Activated CD4-positive, alpha-beta T cell treated with anti-CD3 and anti-CD28 coated beads, Interleukin-2, amount 10 ng/mL, durations not matched to agents 7 days and 5 days (primary cell): ENCODE data around the gene PLEKHA7. TPM values are rescaled to one million over a fixed set of nuclear protein-coding genes. Genes with fewer than 3 reads are reported as not detected.

ENCODE experiments used
- CTCF ChIA-PET: fragments of 350-600 bp; sonication (Branson Sonifier 250); formaldehyde crosslinking; loops from one replicate; lab custom pipeline; 2021; ENCODE audit warnings: antibody characterized with exemption; lab: Charles Lee
- POLR2A ChIA-PET: fragments of 350-600 bp; sonication (Branson Sonifier 250); formaldehyde crosslinking; loops from one replicate; lab custom pipeline; 2021; ENCODE audit warnings: antibody characterized with exemption; lab: Charles Lee
- DNase-seq: peaks from one replicate; pipeline ENCODE4 v3.0.0-alpha.2; 2020
- H3K27ac Mint-ChIP-seq: one replicate; pipeline ENCODE4 v1.8.0; 2021; ENCODE audit warnings: mild to moderate bottlenecking, moderate library complexity, mixed read lengths
- H3K27me3 Mint-ChIP-seq: one replicate; pipeline ENCODE4 v1.8.0; 2021; ENCODE audit warnings: mixed read lengths
- H3K36me3 Mint-ChIP-seq: one replicate; pipeline ENCODE4 v1.8.0; 2021; ENCODE audit warnings: low read depth, mixed read lengths
- H3K4me1 Mint-ChIP-seq: one replicate; pipeline ENCODE4 v1.8.0; 2021; ENCODE audit warnings: mixed read lengths
- H3K4me3 Mint-ChIP-seq: one replicate; pipeline ENCODE4 v1.8.0; 2021; ENCODE audit warnings: mild to moderate bottlenecking, moderate library complexity, mixed read lengths
- H3K9me3 Mint-ChIP-seq: one replicate; pipeline ENCODE4 v1.8.0; 2021; ENCODE audit warnings: mixed read lengths
- total RNA-seq, 2 experiments: library from RNA; stranded (reverse); gene quantifications; one replicate each; pipeline ENCODE4 v1.2.3, GENCODE V29; 2021

The PLEKHA7 gene
- total RNA-seq, 2 experiments from 2014 or later = 3.4 to 3.5 TPM

GRCh38 chr11:16844268-16844771 is 169.9 kb downstream of the PLEKHA7 start:
- Mint-ChIP-seq H3K9me3 (no peaks in the 10 kb centered on the region), H3K36me3 (no peaks in the 10 kb centered on the region), H3K4me3 (no peak overlapping the region), H3K27me3 (no peaks in the 10 kb centered on the region), H3K4me1 (no peaks in the 10 kb centered on the region), H3K27ac (no peak overlapping the region)
- CTCF ChIA-PET = interaction anchor here (1.1 kb wide), 1 partner anchor 13 kb away, joined by 3 read pairs; no protein-coding TSS in a partner anchor
- no peak for DNase-seq
- POLR2A ChIA-PET = no interaction called here

DNA sequence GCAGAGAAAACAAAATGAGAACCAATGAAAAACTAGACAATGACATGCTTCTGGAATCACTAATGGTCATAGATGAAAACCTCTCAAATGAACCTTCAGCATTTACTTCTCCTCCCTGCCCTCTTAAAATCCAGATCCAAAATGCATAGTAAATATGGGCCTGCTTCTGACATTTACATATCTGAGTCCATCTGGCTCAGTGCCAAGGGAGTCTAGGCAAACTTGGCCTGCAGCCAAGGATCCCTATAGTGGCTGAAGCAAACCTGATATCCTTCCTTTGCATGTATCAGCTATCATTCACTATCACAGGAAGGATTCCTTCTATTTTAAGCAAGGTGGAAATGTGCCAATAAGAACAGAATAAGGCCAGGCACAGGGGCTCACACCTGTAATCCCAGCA is 170.9 kb downstream of the PLEKHA7 start:
- H3K4me3 Mint-ChIP-seq = no peak overlapping the region
- H3K9me3 Mint-ChIP-seq = no peaks in the 10 kb centered on the region
- no peaks in the 10 kb centered on the region for H3K4me1 Mint-ChIP-seq
- POLR2A ChIA-PET = no interaction called here
- no peak for DNase-seq
- H3K27ac Mint-ChIP-seq = no peak overlapping the region
- CTCF ChIA-PET = interaction anchor here (0.8 to 1.1 kb wide), 2 partner anchors 14 kb away, joined by 3 to 4 read pairs; no protein-coding TSS in a partner anchor
- no peaks in the 10 kb centered on the region for H3K36me3 Mint-ChIP-seq
- H3K27me3 Mint-ChIP-seq = no peaks in the 10 kb centered on the region

DNA sequence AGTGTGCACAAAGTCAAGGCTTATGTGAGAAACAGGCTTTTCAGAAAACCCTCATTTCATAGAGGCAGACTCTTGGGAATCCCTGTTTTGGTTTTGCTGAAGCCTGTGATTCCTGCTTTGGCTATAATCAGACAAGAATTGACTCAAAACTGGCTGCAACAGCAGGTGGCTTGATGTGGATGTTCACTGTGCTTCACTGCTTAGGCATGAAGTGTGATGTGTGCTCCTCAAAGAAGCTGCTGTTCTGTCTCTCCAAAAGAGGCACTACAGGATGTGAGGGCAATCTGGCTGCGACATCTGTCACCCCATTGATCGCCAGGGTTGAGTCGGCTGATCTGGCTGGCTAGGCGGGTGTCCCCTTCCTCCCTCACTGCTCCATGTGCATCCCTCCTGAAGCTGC is 172.2 kb downstream of the PLEKHA7 start:
- ChIA-PET CTCF (no interaction called here), POLR2A (no interaction called here)
- Mint-ChIP-seq H3K36me3 (no peaks in the 10 kb centered on the region), H3K9me3 (no peaks in the 10 kb centered on the region), H3K27ac (no peak overlapping the region), H3K4me1 (no peaks in the 10 kb centered on the region), H3K4me3 (no peak overlapping the region), H3K27me3 (no peaks in the 10 kb centered on the region)
- no peak for DNase-seq

DNA sequence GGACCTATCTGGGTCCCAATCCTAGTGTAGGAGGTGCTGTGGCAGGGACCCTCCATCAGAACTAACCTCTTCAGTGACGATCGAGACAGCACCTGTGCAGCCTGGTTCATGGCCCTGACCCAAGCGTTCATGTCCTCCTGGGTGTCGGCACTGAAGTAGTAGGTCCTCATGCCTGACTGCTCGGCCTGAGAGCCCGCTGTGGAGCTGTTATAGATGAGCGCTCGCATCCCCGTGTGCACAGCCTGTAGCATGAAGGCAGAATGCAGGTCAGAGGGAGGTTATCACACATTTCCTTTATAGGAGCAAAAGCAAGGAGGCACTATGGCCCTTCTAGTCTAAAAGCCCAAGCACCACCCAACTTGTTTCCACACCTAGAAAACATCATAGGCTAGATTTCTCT is 172.7 kb downstream of the PLEKHA7 start:
- DNase-seq = no peak
- no peak overlapping the region for H3K27ac Mint-ChIP-seq
- POLR2A ChIA-PET = no interaction called here
- H3K4me3 Mint-ChIP-seq = no peak overlapping the region
- no peaks in the 10 kb centered on the region for H3K27me3 Mint-ChIP-seq
- H3K4me1 Mint-ChIP-seq = no peaks in the 10 kb centered on the region
- H3K9me3 Mint-ChIP-seq = no peaks in the 10 kb centered on the region
- CTCF ChIA-PET = no interaction called here
- H3K36me3 Mint-ChIP-seq = no peaks in the 10 kb centered on the region

- no peak for DNase-seq
- no peaks in the 10 kb centered on the region for H3K4me1 Mint-ChIP-seq
- no peaks in the 10 kb centered on the region for H3K9me3 Mint-ChIP-seq
- H3K4me3 Mint-ChIP-seq = no peak overlapping the region
- H3K36me3 Mint-ChIP-seq = no peaks in the 10 kb centered on the region
- no peaks in the 10 kb centered on the region for H3K27me3 Mint-ChIP-seq
- no peak overlapping the region for H3K27ac Mint-ChIP-seq
- ChIA-PET POLR2A (no interaction called here), CTCF (no interaction called here)
These were observed 173.3 kb downstream of the PLEKHA7 start for GRCh38 chr11:16840951-16841350.

GRCh38 chr11:16839821-16840220 is 174.4 kb downstream of the PLEKHA7 start:
- CTCF ChIA-PET = no interaction called here
- Mint-ChIP-seq H3K9me3 (no peaks in the 10 kb centered on the region), H3K27ac (no peak overlapping the region), H3K27me3 (no peaks in the 10 kb centered on the region), H3K36me3 (no peaks in the 10 kb centered on the region), H3K4me3 (no peak overlapping the region), H3K4me1 (no peaks in the 10 kb centered on the region)
- POLR2A ChIA-PET = no interaction called here
- no peak for DNase-seq

DNA sequence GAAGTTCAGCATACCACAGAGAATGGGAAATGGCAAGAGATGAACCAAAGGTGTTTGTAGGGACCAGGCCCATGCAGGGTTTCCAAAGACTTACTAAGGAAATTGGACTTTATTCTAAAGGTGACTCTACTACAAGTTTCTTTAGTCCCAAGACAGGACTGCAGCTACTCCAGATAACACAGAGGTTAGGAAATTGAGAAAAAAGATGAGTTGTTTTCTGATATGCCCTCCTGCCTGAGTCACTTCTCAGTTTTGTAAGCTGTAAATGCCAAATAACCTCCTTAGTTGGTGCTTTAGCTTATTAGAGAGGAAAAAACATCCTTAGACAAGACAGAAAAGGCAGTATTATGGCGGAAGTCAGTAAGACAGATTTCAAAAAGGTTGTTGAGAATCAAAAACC is 179.8 kb downstream of the PLEKHA7 start:
- no peaks in the 10 kb centered on the region for H3K36me3 Mint-ChIP-seq
- no peak for DNase-seq
- no peaks in the 10 kb centered on the region for H3K4me1 Mint-ChIP-seq
- no peak overlapping the region for H3K4me3 Mint-ChIP-seq
- CTCF ChIA-PET = no interaction called here
- no peaks in the 10 kb centered on the region for H3K9me3 Mint-ChIP-seq
- no peak overlapping the region for H3K27ac Mint-ChIP-seq
- no peaks in the 10 kb centered on the region for H3K27me3 Mint-ChIP-seq
- POLR2A ChIA-PET = no interaction called here

DNA sequence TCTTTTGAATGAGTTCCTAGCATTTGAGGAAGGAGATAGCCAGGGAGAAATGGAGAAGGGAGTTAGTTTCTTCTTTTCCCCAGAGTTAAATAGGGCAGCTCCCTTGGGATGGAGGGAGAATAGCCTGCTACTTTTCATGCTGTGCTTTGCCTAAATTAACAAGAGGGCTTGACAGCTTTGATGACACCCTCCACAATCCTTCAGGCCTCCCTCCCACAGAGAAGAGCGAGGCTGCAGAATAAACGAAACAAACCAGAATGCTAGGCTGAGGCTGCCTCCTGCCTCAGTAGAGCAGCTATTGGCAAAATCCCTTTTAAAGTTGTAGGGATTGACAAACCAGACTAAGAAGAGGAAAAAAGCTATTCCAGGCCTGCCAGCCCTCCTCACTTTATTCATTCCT is 181.2 kb downstream of the PLEKHA7 start:
- Mint-ChIP-seq H3K4me1 (no peaks in the 10 kb centered on the region), H3K4me3 (no peak overlapping the region), H3K36me3 (no peaks in the 10 kb centered on the region), H3K27ac (no peak overlapping the region), H3K27me3 (no peaks in the 10 kb centered on the region), H3K9me3 (no peaks in the 10 kb centered on the region)
- POLR2A ChIA-PET = no interaction called here
- CTCF ChIA-PET = interaction anchor here (1.4 kb wide), 1 partner anchor 13 kb away, joined by 6 read pairs; no protein-coding TSS in a partner anchor
- no peak for DNase-seq

DNA sequence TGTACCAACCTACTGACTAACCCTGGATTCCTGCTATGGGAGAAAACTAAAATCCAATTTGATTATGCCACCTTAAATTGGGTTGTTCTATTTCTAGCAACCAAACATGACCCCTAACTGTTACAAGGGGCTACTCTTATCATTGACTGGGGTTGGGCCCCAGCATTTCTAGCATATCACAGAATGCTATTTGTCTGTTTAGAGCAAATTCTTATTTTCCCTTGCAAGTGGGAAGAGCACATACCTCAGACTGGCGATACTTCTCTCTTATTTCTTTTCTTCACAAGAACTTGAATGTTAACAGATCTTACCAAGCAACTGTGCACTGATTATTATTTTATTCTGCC is 182.0 kb downstream of the PLEKHA7 start:
- no peaks in the 10 kb centered on the region for H3K4me1 Mint-ChIP-seq
- H3K4me3 Mint-ChIP-seq = no peak overlapping the region
- H3K27me3 Mint-ChIP-seq = no peaks in the 10 kb centered on the region
- H3K9me3 Mint-ChIP-seq = no peaks in the 10 kb centered on the region
- H3K36me3 Mint-ChIP-seq = no peaks in the 10 kb centered on the region
- ChIA-PET CTCF (no interaction called here), POLR2A (no interaction called here)
- H3K27ac Mint-ChIP-seq = no peak overlapping the region
- no peak for DNase-seq

- Mint-ChIP-seq H3K36me3 (no peaks in the 10 kb centered on the region), H3K9me3 (no peaks in the 10 kb centered on the region), H3K27me3 (no peaks in the 10 kb centered on the region), H3K27ac (no peak overlapping the region), H3K4me3 (no peak overlapping the region), H3K4me1 (no peaks in the 10 kb centered on the region)
- DNase-seq = no peak
- POLR2A ChIA-PET = no interaction called here
- CTCF ChIA-PET = no interaction called here
These were observed 182.7 kb downstream of the PLEKHA7 start for GRCh38 chr11:16831316-16832192.

GRCh38 chr11:16827139-16827538 is 187.1 kb downstream of the PLEKHA7 start:
- Mint-ChIP-seq H3K4me1 (no peaks in the 10 kb centered on the region), H3K9me3 (no peaks in the 10 kb centered on the region), H3K27ac (no peak overlapping the region)

DNA sequence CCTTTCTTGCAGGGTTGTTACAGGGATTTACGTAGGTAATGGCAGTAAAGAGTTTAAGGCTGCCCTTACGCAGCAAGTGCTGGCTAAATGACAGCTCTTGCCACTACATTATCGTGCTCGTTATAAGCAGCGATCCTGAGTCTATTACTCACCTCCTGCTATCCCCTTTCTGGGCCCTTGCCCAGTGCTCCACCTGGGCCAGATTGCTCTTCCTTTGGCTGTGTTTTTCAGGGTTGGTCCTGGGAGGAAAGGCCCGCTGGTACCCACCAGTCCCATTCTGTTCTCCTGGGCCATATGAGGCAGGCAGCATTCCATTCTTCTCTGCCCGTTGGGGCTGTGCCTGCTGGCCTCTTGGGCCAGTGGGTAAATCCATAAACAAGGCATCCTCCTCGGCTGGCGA is 188.2 kb downstream of the PLEKHA7 start:
- Mint-ChIP-seq H3K4me1 (no peaks in the 10 kb centered on the region), H3K27ac (no peak overlapping the region), H3K4me3 (no peak overlapping the region), H3K27me3 (peaks cover 2% of the 10 kb centered on the region), H3K36me3 (no peaks in the 10 kb centered on the region), H3K9me3 (no peaks in the 10 kb centered on the region)
- POLR2A ChIA-PET = no interaction called here
- no peak for DNase-seq
- CTCF ChIA-PET = no interaction called here

More at GRCh38 chr11:16827139-16827538, 187.1 kb downstream of the PLEKHA7 start:
- Mint-ChIP-seq H3K4me3 (no peak overlapping the region), H3K36me3 (no peaks in the 10 kb centered on the region), H3K27me3 (no peaks in the 10 kb centered on the region)
- ChIA-PET POLR2A (no interaction called here), CTCF (interaction anchor here (0.7 kb wide), 1 partner anchor 655 kb away, joined by 5 read pairs; no protein-coding TSS in a partner anchor)
- DNase-seq = no peak

DNA sequence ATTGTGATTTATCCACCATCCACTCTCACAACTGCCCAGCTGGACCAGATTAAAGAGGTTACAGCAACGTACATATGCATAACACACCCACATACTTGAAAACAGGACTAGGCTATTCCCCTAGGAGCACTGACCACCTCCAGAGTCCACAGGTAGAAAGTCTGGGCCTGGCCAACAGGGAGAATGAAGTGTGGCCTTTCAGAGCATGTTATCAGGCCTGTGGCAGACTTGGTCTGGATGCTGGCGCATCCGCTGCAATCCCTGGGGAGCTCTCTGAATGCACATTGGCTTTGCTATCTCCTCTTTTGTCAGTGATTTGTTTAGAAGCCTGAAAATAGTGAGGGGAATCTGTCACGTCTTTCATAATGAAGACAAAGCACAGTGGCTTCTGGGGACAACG is 189.1 kb downstream of the PLEKHA7 start:
- Mint-ChIP-seq H3K4me1 (no peaks in the 10 kb centered on the region), H3K36me3 (no peaks in the 10 kb centered on the region), H3K27me3 (peaks cover 2% of the 10 kb centered on the region), H3K27ac (no peak overlapping the region), H3K9me3 (no peaks in the 10 kb centered on the region), H3K4me3 (no peak overlapping the region)
- POLR2A ChIA-PET = no interaction called here
- CTCF ChIA-PET = no interaction called here
- DNase-seq = no peak
